K562 (cell line): ENCODE measurements around the gene HMGA1. TPM values are rescaled to one million over a fixed set of nuclear protein-coding genes. Genes with fewer than 3 reads are reported as not detected.

ENCODE experiments used
- AFF1 ChIP-seq, 2 experiments: fragments of 450-650 bp; IDR thresholded peaks; 2 replicates each; pipeline ENCODE4 v1.6.1; 2018; ENCODE audit warnings: mild to moderate bottlenecking in 2 of 2, low read depth in 1 of 2; ENCODE audit not compliant: partially characterized antibody in 2 of 2
- DDX20 ChIP-seq: fragments of 450-650 bp; IDR thresholded peaks from 2 replicates; pipeline ENCODE4 v1.6.1; 2016; ENCODE audit warnings: missing genetic modification characterization, low read depth, mild to moderate bottlenecking, missing compliant biosample characterization, moderate library complexity
- DEAF1 ChIP-seq: fragments of 450-650 bp; formaldehyde crosslinking; IDR thresholded peaks from 2 replicates; pipeline ENCODE4 v1.4.0; 2020; ENCODE audit warnings: mild to moderate bottlenecking, moderate library complexity
- ESRRB ChIP-seq: fragments of 250-450 bp; sonication (Bioruptor Pico); IDR thresholded peaks from 2 replicates; pipeline ENCODE4 v1.5.0; 2020; ENCODE audit warnings: mild to moderate bottlenecking, moderate library complexity, borderline replicate concordance
- FUS ChIP-seq: fragments of 200-400 bp; formaldehyde crosslinking; optimal IDR thresholded peaks from 2 replicates; pipeline ENCODE3; 2017; ENCODE audit warnings: low read depth, low read length
- GATAD2A ChIP-seq: fragments of 450-650 bp; IDR thresholded peaks from 2 replicates; pipeline ENCODE4 v1.6.1; 2017
- MCM2 ChIP-seq: fragments of 450-650 bp; IDR thresholded peaks from 2 replicates; pipeline ENCODE4 v1.6.1; 2017; ENCODE audit warnings: low read depth, mild to moderate bottlenecking
- MECOM ChIP-seq: fragments of 250-450 bp; sonication (Bioruptor Pico); IDR thresholded peaks from 2 replicates; pipeline ENCODE4 v1.8.0; 2022; ENCODE audit warnings: inconsistent platforms
- NR2F6 ChIP-seq: fragments of 450-650 bp; formaldehyde crosslinking; IDR thresholded peaks from 2 replicates; pipeline ENCODE4 v1.4.0; 2020; ENCODE audit warnings: mild to moderate bottlenecking
- RREB1 ChIP-seq: fragments of 250-450 bp; sonication (Bioruptor Pico); IDR thresholded peaks from 2 replicates; pipeline ENCODE4 v1.4.0; 2020
- ZBTB26 ChIP-seq: fragments of 450-650 bp; formaldehyde crosslinking; IDR thresholded peaks from 2 replicates; pipeline ENCODE4 v1.4.0; 2022; ENCODE audit warnings: missing genetic modification characterization
- ZBTB34 ChIP-seq: fragments of 250-450 bp; sonication (Bioruptor Pico); IDR thresholded peaks from 2 replicates; pipeline ENCODE4 v1.8.0; 2021; ENCODE audit warnings: mild to moderate bottlenecking, moderate library complexity
- polyA plus RNA-seq, 8 experiments: library from polyadenylated mRNA; depleted of rRNA in 4 of 8; stranded (reverse) in 5 of 8; unstranded in 3 of 8; fragments of >200 nt; fragmentation: Nextera tagmentation in 2 of 8; fragmentation: Illumina TruSeq in 1 of 8; extraction: Ambion mirVana in 2 of 8; extraction: Trizol in 1 of 8; gene quantifications; 2 replicates each; pipeline versions ENCODE4 v1.2.1 to v1.2.3, GENCODE V29; 2011 to 2014; ENCODE audit warnings: inconsistent platforms in 1 of 8, missing spikeins in 1 of 8
- total RNA-seq, 7 experiments: library from RNA; depleted of rRNA in 6 of 7; stranded (reverse); fragments of >200 nt in 6 of 7; fragmentation: Illumina TruSeq in 2 of 7; extraction: Trizol in 2 of 7; gene quantifications; 2 replicates each; pipeline versions ENCODE4 v1.2.1 to v1.2.3, GENCODE V29; 2011 to 2021; ENCODE audit warnings: low replicate concordance in 1 of 7

HMGA1 gene
- total and polyA plus RNA-seq, 9 of the 15 experiments (the other 6 are each of a cell fraction or from before 2014, with no cell fraction given): 27.8 to 1,947 (median 594) TPM

GRCh38 chr6:34284563-34285447 is 48.1 kb downstream of the HMGA1 start (continued):
- TF ChIP-seq ZBTB34 (CRISPR knock-in tag): no peak
- no peak for TF ChIP-seq MCM2
- TF ChIP-seq MECOM (CRISPR knock-in tag): 0 out of 2 replicates have a peak, but pooled peaks have one; percentile 36
- TF ChIP-seq RREB1 (CRISPR knock-in tag): no peak
- TF ChIP-seq NR2F6 (CRISPR knock-in tag): no peak
- TF ChIP-seq FUS: no peak
- no peak for TF ChIP-seq ZBTB26 (CRISPR knock-in tag)
- TF ChIP-seq AFF1 (IDR thresholded peaks at IDR 0.05; ENCODE audit: low read depth in 1 of 2, partially characterized antibody in 2 of 2): no peak
- no peak for TF ChIP-seq DEAF1
- no peak for TF ChIP-seq ESRRB (CRISPR knock-in tag)
- TF ChIP-seq GATAD2A: no peak
- no peak for TF ChIP-seq DDX20 (tag)
